ENCODE results near the gene COL21A1. TPM values are rescaled to one million over a fixed set of nuclear protein-coding genes. Genes with fewer than 3 reads are reported as not detected.

COL21A1 gene
- total RNA-seq, 1 experiment from 2014 or later: not detected

GRCh38 chr6:56162081-56162480, 85.3 kb downstream of the COL21A1 start:
- Histone ChIP-seq H3K4me3 (ENCODE audit: low read length) (no peak overlapping the region), H3K27ac (ENCODE audit: low read length) (no peak overlapping the region), H3K27me3 (ENCODE audit: low read length) (no peaks in the 10 kb centered on the region), H3K9me3 (ENCODE audit: low read length) (no peaks in the 10 kb centered on the region), H3K9me2 (replicated peaks; ENCODE audit: insufficient read depth, low read length) (no peaks in the 10 kb centered on the region), H3K4me1 (ENCODE audit: low read length) (no peaks in the 10 kb centered on the region), H3K9ac (ENCODE audit: low read length) (no peak overlapping the region), H4K20me1 (ENCODE audit: insufficient read depth, low read depth, low read length) (no peaks in the 10 kb centered on the region), H3K79me2 (ENCODE audit: low read length) (no peaks in the 10 kb centered on the region), H3K36me3 (ENCODE audit: insufficient read depth, low read length) (no peaks in the 10 kb centered on the region), H2AFZ (ENCODE audit: low read length) (no peak overlapping the region), H3K4me2 (ENCODE audit: low read depth, low read length, poor library complexity, severe bottlenecking) (no peak overlapping the region)
- DNase-seq: no peak

- H3K9me3 ChIP-seq (ENCODE audit: low read length): no peaks in the 10 kb centered on the region
- no peak for DNase-seq
These were observed 86.9 kb downstream of the COL21A1 start for GRCh38 chr6:56160489-56160888.

GRCh38 chr6:56158571-56158970, 88.8 kb downstream of the COL21A1 start:
- H2AFZ ChIP-seq (ENCODE audit: low read length): no peak overlapping the region
- no peaks in the 10 kb centered on the region for H4K20me1 ChIP-seq (ENCODE audit: insufficient read depth, low read depth, low read length)

More at GRCh38 chr6:56160489-56160888, 86.9 kb downstream of the COL21A1 start:
- no peak overlapping the region for H3K4me2 ChIP-seq (ENCODE audit: low read depth, low read length, poor library complexity, severe bottlenecking)
- H3K36me3 ChIP-seq (ENCODE audit: insufficient read depth, low read length): no peaks in the 10 kb centered on the region
- H3K9me2 ChIP-seq (replicated peaks; ENCODE audit: insufficient read depth, low read length): no peaks in the 10 kb centered on the region
- no peak overlapping the region for H3K27ac ChIP-seq (ENCODE audit: low read length)
- no peak overlapping the region for H2AFZ ChIP-seq (ENCODE audit: low read length)
- no peak overlapping the region for H3K4me3 ChIP-seq (ENCODE audit: low read length)
- H3K27me3 ChIP-seq (ENCODE audit: low read length): no peaks in the 10 kb centered on the region
- no peaks in the 10 kb centered on the region for H3K79me2 ChIP-seq (ENCODE audit: low read length)
- H3K4me1 ChIP-seq (ENCODE audit: low read length): no peaks in the 10 kb centered on the region
- no peak overlapping the region for H3K9ac ChIP-seq (ENCODE audit: low read length)
- no peaks in the 10 kb centered on the region for H4K20me1 ChIP-seq (ENCODE audit: insufficient read depth, low read depth, low read length)

GRCh38 chr6:56156643-56157042, 90.7 kb downstream of the COL21A1 start:
- H3K79me2 ChIP-seq (ENCODE audit: low read length): no peaks in the 10 kb centered on the region
- no peak for DNase-seq
- H3K4me3 ChIP-seq (ENCODE audit: low read length): no peak overlapping the region
- no peak overlapping the region for H3K9ac ChIP-seq (ENCODE audit: low read length)
- H3K4me2 ChIP-seq (ENCODE audit: low read depth, low read length, poor library complexity, severe bottlenecking): no peak overlapping the region
- no peak overlapping the region for H3K27ac ChIP-seq (ENCODE audit: low read length)
- no peaks in the 10 kb centered on the region for H3K9me3 ChIP-seq (ENCODE audit: low read length)
- H4K20me1 ChIP-seq (ENCODE audit: insufficient read depth, low read depth, low read length): no peaks in the 10 kb centered on the region
- H3K27me3 ChIP-seq (ENCODE audit: low read length): no peaks in the 10 kb centered on the region
- no peaks in the 10 kb centered on the region for H3K9me2 ChIP-seq (replicated peaks; ENCODE audit: insufficient read depth, low read length)
- no peak overlapping the region for H2AFZ ChIP-seq (ENCODE audit: low read length)
- no peaks in the 10 kb centered on the region for H3K36me3 ChIP-seq (ENCODE audit: insufficient read depth, low read length)
- no peaks in the 10 kb centered on the region for H3K4me1 ChIP-seq (ENCODE audit: low read length)

More at GRCh38 chr6:56158571-56158970, 88.8 kb downstream of the COL21A1 start:
- H3K27ac ChIP-seq (ENCODE audit: low read length): no peak overlapping the region
- DNase-seq: no peak
- no peak overlapping the region for H3K4me3 ChIP-seq (ENCODE audit: low read length)
- H3K4me1 ChIP-seq (ENCODE audit: low read length): no peaks in the 10 kb centered on the region
- H3K36me3 ChIP-seq (ENCODE audit: insufficient read depth, low read length): no peaks in the 10 kb centered on the region
- H3K79me2 ChIP-seq (ENCODE audit: low read length): no peaks in the 10 kb centered on the region
- no peaks in the 10 kb centered on the region for H3K27me3 ChIP-seq (ENCODE audit: low read length)
- no peak overlapping the region for H3K9ac ChIP-seq (ENCODE audit: low read length)
- no peaks in the 10 kb centered on the region for H3K9me2 ChIP-seq (replicated peaks; ENCODE audit: insufficient read depth, low read length)
- no peak overlapping the region for H3K4me2 ChIP-seq (ENCODE audit: low read depth, low read length, poor library complexity, severe bottlenecking)
- H3K9me3 ChIP-seq (ENCODE audit: low read length): no peaks in the 10 kb centered on the region

- no peaks in the 10 kb centered on the region for H4K20me1 ChIP-seq (ENCODE audit: insufficient read depth, low read depth, low read length)
- H3K4me2 ChIP-seq (ENCODE audit: low read depth, low read length, poor library complexity, severe bottlenecking): no peak overlapping the region
- H3K9me3 ChIP-seq (ENCODE audit: low read length): no peaks in the 10 kb centered on the region
- H2AFZ ChIP-seq (ENCODE audit: low read length): no peak overlapping the region
- H3K79me2 ChIP-seq (ENCODE audit: low read length): no peaks in the 10 kb centered on the region
- H3K4me3 ChIP-seq (ENCODE audit: low read length): no peak overlapping the region
- no peaks in the 10 kb centered on the region for H3K36me3 ChIP-seq (ENCODE audit: insufficient read depth, low read length)
- H3K4me1 ChIP-seq (ENCODE audit: low read length): no peaks in the 10 kb centered on the region
- no peak overlapping the region for H3K9ac ChIP-seq (ENCODE audit: low read length)
- no peak for DNase-seq
- no peak overlapping the region for H3K27ac ChIP-seq (ENCODE audit: low read length)
- H3K27me3 ChIP-seq (ENCODE audit: low read length): no peaks in the 10 kb centered on the region
- H3K9me2 ChIP-seq (replicated peaks; ENCODE audit: insufficient read depth, low read length): no peaks in the 10 kb centered on the region
These were observed 91.7 kb downstream of the COL21A1 start for GRCh38 chr6:56155634-56156141.

GRCh38 chr6:56154076-56154475, 93.3 kb downstream of the COL21A1 start:
- H3K4me3 ChIP-seq (ENCODE audit: low read length): no peak overlapping the region
- H2AFZ ChIP-seq (ENCODE audit: low read length): no peak overlapping the region
- H4K20me1 ChIP-seq (ENCODE audit: insufficient read depth, low read depth, low read length): no peaks in the 10 kb centered on the region
- H3K9me2 ChIP-seq (replicated peaks; ENCODE audit: insufficient read depth, low read length): no peaks in the 10 kb centered on the region
- H3K36me3 ChIP-seq (ENCODE audit: insufficient read depth, low read length): no peaks in the 10 kb centered on the region
- H3K9ac ChIP-seq (ENCODE audit: low read length): no peak overlapping the region
- DNase-seq: no peak
- H3K27ac ChIP-seq (ENCODE audit: low read length): no peak overlapping the region
- no peaks in the 10 kb centered on the region for H3K27me3 ChIP-seq (ENCODE audit: low read length)
- H3K9me3 ChIP-seq (ENCODE audit: low read length): no peaks in the 10 kb centered on the region
- no peaks in the 10 kb centered on the region for H3K79me2 ChIP-seq (ENCODE audit: low read length)
- H3K4me2 ChIP-seq (ENCODE audit: low read depth, low read length, poor library complexity, severe bottlenecking): no peak overlapping the region
- H3K4me1 ChIP-seq (ENCODE audit: low read length): no peaks in the 10 kb centered on the region

- Histone ChIP-seq H3K4me3 (ENCODE audit: low read length) (no peak overlapping the region), H3K4me2 (ENCODE audit: low read depth, low read length, poor library complexity, severe bottlenecking) (no peak overlapping the region), H3K9me2 (replicated peaks; ENCODE audit: insufficient read depth, low read length) (no peaks in the 10 kb centered on the region), H3K36me3 (ENCODE audit: insufficient read depth, low read length) (no peaks in the 10 kb centered on the region), H3K27me3 (ENCODE audit: low read length) (no peaks in the 10 kb centered on the region), H3K9ac (ENCODE audit: low read length) (no peak overlapping the region), H3K27ac (ENCODE audit: low read length) (no peak overlapping the region), H2AFZ (ENCODE audit: low read length) (no peak overlapping the region), H3K4me1 (ENCODE audit: low read length) (no peaks in the 10 kb centered on the region), H3K79me2 (ENCODE audit: low read length) (no peaks in the 10 kb centered on the region), H3K9me3 (ENCODE audit: low read length) (no peaks in the 10 kb centered on the region), H4K20me1 (ENCODE audit: insufficient read depth, low read depth, low read length) (no peaks in the 10 kb centered on the region)
- no peak for DNase-seq
These were observed 94.8 kb downstream of the COL21A1 start for GRCh38 chr6:56152611-56153010.

- Histone ChIP-seq H2AFZ (ENCODE audit: low read length) (no peak overlapping the region), H3K4me1 (ENCODE audit: low read length) (no peaks in the 10 kb centered on the region), H3K36me3 (ENCODE audit: insufficient read depth, low read length) (no peaks in the 10 kb centered on the region), H3K9me3 (ENCODE audit: low read length) (no peaks in the 10 kb centered on the region), H4K20me1 (ENCODE audit: insufficient read depth, low read depth, low read length) (no peaks in the 10 kb centered on the region), H3K9ac (ENCODE audit: low read length) (no peak overlapping the region), H3K27me3 (ENCODE audit: low read length) (no peaks in the 10 kb centered on the region), H3K4me2 (ENCODE audit: low read depth, low read length, poor library complexity, severe bottlenecking) (no peak overlapping the region), H3K79me2 (ENCODE audit: low read length) (no peaks in the 10 kb centered on the region), H3K4me3 (ENCODE audit: low read length) (no peak overlapping the region), H3K27ac (ENCODE audit: low read length) (no peak overlapping the region), H3K9me2 (replicated peaks; ENCODE audit: insufficient read depth, low read length) (no peaks in the 10 kb centered on the region)
- DNase-seq: no peak
These were observed 95.7 kb downstream of the COL21A1 start for GRCh38 chr6:56151609-56152224.
